H1 (cell line): Measurements from ENCODE around the gene VPS51. TPM values are rescaled to one million over a fixed set of nuclear protein-coding genes. Genes with fewer than 3 reads are reported as not detected.

Source experiments
- ASH2L ChIP-seq: fragments of 200-600, 300-600 bp; sonication (generic); IDR thresholded peaks from one replicate; pipeline ENCODE4 v1.7.1; 2017; ENCODE audit warnings: low read length
- CTBP2 ChIP-seq: IDR thresholded peaks from 2 replicates; pipeline ENCODE4 v1.7.0; 2011; ENCODE audit warnings: borderline replicate concordance, mild to moderate bottlenecking, moderate library complexity, mixed read lengths, low read length; ENCODE audit not compliant: insufficient read depth, insufficient read length
- EZH2 ChIP-seq: fragments of 200-600 bp; sonication (generic); IDR thresholded peaks from 2 replicates; pipeline ENCODE4 v1.7.1; 2012; ENCODE audit warnings: low read depth, mild to moderate bottlenecking, moderate library complexity, low read length, inconsistent platforms; ENCODE audit not compliant: severe bottlenecking
- GTF2F1 ChIP-seq: IDR thresholded peaks from 2 replicates; pipeline ENCODE4 v1.6.1; 2012; ENCODE audit warnings: low read depth, low read length, improper control_type of control experiment, borderline replicate concordance
- HDAC6 ChIP-seq: IDR thresholded peaks from one replicate; pipeline ENCODE4 v1.7.1; 2012; ENCODE audit warnings: low read depth, mild to moderate bottlenecking, inconsistent platforms, low read length, moderate library complexity
- JUND ChIP-seq: IDR thresholded peaks from 2 replicates; pipeline ENCODE4 v1.6.1; 2011; ENCODE audit warnings: mild to moderate bottlenecking, improper control_type of control experiment, low read length
- KDM1A ChIP-seq: fragments of 200-600, 300-600 bp; sonication (generic); IDR thresholded peaks from 2 replicates; pipeline ENCODE4 v1.7.1; 2016; ENCODE audit warnings: mild to moderate bottlenecking, low read length, borderline replicate concordance
- KDM5A ChIP-seq: fragments of 200-600 bp; IDR thresholded peaks from 2 replicates; pipeline ENCODE4 v1.7.1; 2012; ENCODE audit warnings: mild to moderate bottlenecking, low read length, inconsistent platforms, mixed read lengths
- MAFK ChIP-seq: IDR thresholded peaks from 2 replicates; pipeline ENCODE4 v1.6.1; 2012; ENCODE audit warnings: low read depth, mild to moderate bottlenecking, improper control_type of control experiment, low read length
- MAX ChIP-seq: IDR thresholded peaks from 2 replicates; pipeline ENCODE4 v1.6.1; 2012; ENCODE audit warnings: inconsistent platforms
- RFX5 ChIP-seq: IDR thresholded peaks from 2 replicates; pipeline ENCODE4 v1.6.1; 2011; ENCODE audit warnings: low read depth, low read length, improper control_type of control experiment, borderline replicate concordance
- SIRT6 ChIP-seq: IDR thresholded peaks from one replicate; pipeline ENCODE4 v1.7.1; 2012; ENCODE audit warnings: low read length, inconsistent platforms
- polyA plus RNA-seq, 7 experiments: library from polyadenylated mRNA; depleted of rRNA in 3 of 7; stranded (reverse) in 5 of 7; unstranded in 2 of 7; fragments of >200 nt in 5 of 7; fragments of 200-250 nt in 2 of 7; gene quantifications; 1 replicate in 5 of 7; 2 replicates in 1 of 7; 4 replicates in 1 of 7; pipeline versions ENCODE4 v1.2.1 to v1.2.3, GENCODE V29; 2011 to 2013; ENCODE audit warnings: missing spikeins in 2 of 7, mixed read lengths in 2 of 7
- total RNA-seq: library from RNA; stranded (reverse); fragmentation: NEBNext Ultra II Directional; extraction: Animal tissue kit (Norgen Biotek cat#: 25700); gene quantifications from 2 replicates; pipeline ENCODE4 v1.2.1, GENCODE V29; 2021

Gene VPS51
- total and polyA plus RNA-seq, 2 of the 8 experiments (the other 6 are each of a cell fraction or from before 2014, with no cell fraction given), result 97.4 to 142 TPM

- peak; percentile 53; the same call in 1 of the 2 replicates for TF ChIP-seq GTF2F1
- no peak for TF ChIP-seq JUND
- TF ChIP-seq SIRT6, result no peak
- TF ChIP-seq KDM5A, result no peak
- TF ChIP-seq EZH2, result no peak
- TF ChIP-seq KDM1A, result no peak
- no peak for TF ChIP-seq ASH2L
- no peak for TF ChIP-seq CTBP2
- no peak for TF ChIP-seq HDAC6
- TF ChIP-seq MAFK, result no peak
- no peak for TF ChIP-seq MAX
- TF ChIP-seq RFX5, result no peak
Observed at GRCh38 chr11:65111744-65112545, 15.9 kb downstream of the VPS51 start, which contains the start of gene TM7SF2 (continued).
